A673 (cell line): ENCODE measurements around the gene OXT. TPM values are rescaled to one million over a fixed set of nuclear protein-coding genes. Genes with fewer than 3 reads are reported as not detected.

Experiments used
- BruUV-seq: library from RNA; stranded (reverse); fragments of 400-500 nt; replicated peaks from 2 replicates; lab custom pipeline; 2021; lab: Mats Ljungman, UMichigan
- CTCF ChIA-PET: fragments of 300-600 bp; sonication (Branson Sonifier 250); formaldehyde crosslinking; loops from one replicate; lab custom pipeline; 2022; ENCODE audit warnings: antibody characterized with exemption; lab: Charles Lee
- POLR2A ChIA-PET: fragments of 300-600 bp; sonication (Branson Sonifier 250); formaldehyde crosslinking; loops from one replicate; lab custom pipeline; 2022; ENCODE audit warnings: antibody characterized with exemption; ENCODE audit not compliant: low non-redundant PET; lab: Charles Lee
- DNase-seq: peaks from one replicate; pipeline ENCODE4 v3.0.0-alpha.2; 2015; ENCODE audit warnings: low spot score
- H3K27ac ChIP-seq: fragments of 200-600 bp; sonication (generic); 2 replicates; pipeline ENCODE4 v1.5.1; 2016; ENCODE audit warnings: mixed run types, low read depth, mild to moderate bottlenecking, mixed read lengths, antibody characterized with exemption, low read length; ENCODE audit not compliant: poor library complexity, severe bottlenecking
- H3K27me3 ChIP-seq: fragments of 200-600 bp; sonication (generic); replicated peaks from 2 replicates; pipeline ENCODE4 v1.6.1; 2017; ENCODE audit warnings: mixed run types, low read depth, mild to moderate bottlenecking, mixed read lengths, antibody characterized with exemption, low read length; ENCODE audit not compliant: insufficient read depth, poor library complexity
- H3K36me3 ChIP-seq: fragments of 200-600 bp; sonication (generic); 2 replicates; pipeline ENCODE4 v1.6.1; 2016; ENCODE audit warnings: mixed run types, mild to moderate bottlenecking, mixed read lengths, antibody characterized with exemption, low read length; ENCODE audit not compliant: insufficient read depth, poor library complexity, severe bottlenecking
- H3K4me1 ChIP-seq: fragments of 200-600 bp; sonication (generic); 2 replicates; pipeline ENCODE4 v1.6.1; 2017; ENCODE audit warnings: mixed run types, mild to moderate bottlenecking, mixed read lengths, antibody characterized with exemption, low read length; ENCODE audit not compliant: insufficient read depth, poor library complexity, severe bottlenecking
- H3K4me3 ChIP-seq: fragments of 200-600 bp; sonication (generic); 2 replicates; pipeline ENCODE4 v1.5.1; 2016; ENCODE audit warnings: low read depth, mixed run types, mild to moderate bottlenecking, mixed read lengths, low read length; ENCODE audit not compliant: poor library complexity, severe bottlenecking
- H3K9me3 ChIP-seq: fragments of 200-600 bp; sonication (generic); 2 replicates; pipeline ENCODE4 v1.6.1; 2016; ENCODE audit warnings: mixed run types, low read depth, mild to moderate bottlenecking, mixed read lengths, antibody characterized with exemption, low read length; ENCODE audit not compliant: poor library complexity, severe bottlenecking
- EZH2 ChIP-seq: fragments of 200-600 bp; sonication (generic); IDR thresholded peaks from 2 replicates; pipeline ENCODE4 v1.6.1; 2017; ENCODE audit warnings: borderline replicate concordance, low read depth, mild to moderate bottlenecking, mixed read lengths, antibody characterized with exemption, low read length; ENCODE audit not compliant: poor library complexity, severe bottlenecking
- intact Hi-C: fragments of 100-400 bp; cut with micrococcal nuclease; formaldehyde crosslinking; loops from one replicate; pipeline ENCODE4 v1.10.0; 2022; ENCODE audit not compliant: unreplicated experiment
- total RNA-seq: library from RNA; stranded (reverse); gene quantifications from 2 replicates; pipeline ENCODE4 v1.2.3, GENCODE V29; 2021
- TF ChIP-seq, protein P1 (sequence below): fragments of 300-800, 200-600 bp; sonication (generic); conservative IDR thresholded peaks from 2 replicates; pipeline ENCODE4 v1.5.1; 2017; ENCODE audit warnings: low read depth, mild to moderate bottlenecking, antibody characterized with exemption, low read length, moderate library complexity, mixed read lengths

The OXT gene
- total RNA-seq, 1 experiment from 2014 or later, result not detected

DNA sequence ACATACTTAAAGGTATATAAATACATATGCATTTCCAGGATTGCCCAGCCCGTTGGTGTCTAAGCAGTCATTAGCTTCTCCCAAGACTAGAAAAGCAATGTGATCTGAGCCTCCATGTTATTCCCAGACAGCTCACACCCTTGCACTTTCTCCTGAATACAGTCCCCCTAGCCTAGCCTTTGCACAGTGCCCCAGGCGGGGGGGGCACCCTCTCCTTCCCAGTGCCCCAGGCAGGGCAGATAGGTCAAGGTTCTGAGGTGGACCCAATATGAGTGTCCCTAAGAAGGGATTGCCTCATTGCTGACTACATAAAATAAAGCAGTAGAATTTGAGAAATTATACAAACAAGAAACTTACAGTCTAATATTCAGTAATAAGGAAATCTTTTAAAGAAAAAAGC is 43.4 kb upstream of the OXT start:
- H3K9me3 ChIP-seq, result no peaks in the 10 kb centered on the region
- TF ChIP-seq, protein P1, sequence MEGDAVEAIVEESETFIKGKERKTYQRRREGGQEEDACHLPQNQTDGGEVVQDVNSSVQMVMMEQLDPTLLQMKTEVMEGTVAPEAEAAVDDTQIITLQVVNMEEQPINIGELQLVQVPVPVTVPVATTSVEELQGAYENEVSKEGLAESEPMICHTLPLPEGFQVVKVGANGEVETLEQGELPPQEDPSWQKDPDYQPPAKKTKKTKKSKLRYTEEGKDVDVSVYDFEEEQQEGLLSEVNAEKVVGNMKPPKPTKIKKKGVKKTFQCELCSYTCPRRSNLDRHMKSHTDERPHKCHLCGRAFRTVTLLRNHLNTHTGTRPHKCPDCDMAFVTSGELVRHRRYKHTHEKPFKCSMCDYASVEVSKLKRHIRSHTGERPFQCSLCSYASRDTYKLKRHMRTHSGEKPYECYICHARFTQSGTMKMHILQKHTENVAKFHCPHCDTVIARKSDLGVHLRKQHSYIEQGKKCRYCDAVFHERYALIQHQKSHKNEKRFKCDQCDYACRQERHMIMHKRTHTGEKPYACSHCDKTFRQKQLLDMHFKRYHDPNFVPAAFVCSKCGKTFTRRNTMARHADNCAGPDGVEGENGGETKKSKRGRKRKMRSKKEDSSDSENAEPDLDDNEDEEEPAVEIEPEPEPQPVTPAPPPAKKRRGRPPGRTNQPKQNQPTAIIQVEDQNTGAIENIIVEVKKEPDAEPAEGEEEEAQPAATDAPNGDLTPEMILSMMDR, result no peak
- TF ChIP-seq EZH2, result no peak
- H3K4me1 ChIP-seq, result no peaks in the 10 kb centered on the region
- H3K4me3 ChIP-seq, result no peak overlapping the region
- BruUV-seq, result no TSS peak
- intact Hi-C loops, result no loop called here
- CTCF ChIA-PET, result no interaction called here
- DNase-seq, result no peak
- H3K27ac ChIP-seq, result no peak overlapping the region
- POLR2A ChIA-PET, result no interaction called here
- peaks cover 49% of the 10 kb centered on the region for H3K36me3 ChIP-seq
- H3K27me3 ChIP-seq, result no peaks in the 10 kb centered on the region

DNA sequence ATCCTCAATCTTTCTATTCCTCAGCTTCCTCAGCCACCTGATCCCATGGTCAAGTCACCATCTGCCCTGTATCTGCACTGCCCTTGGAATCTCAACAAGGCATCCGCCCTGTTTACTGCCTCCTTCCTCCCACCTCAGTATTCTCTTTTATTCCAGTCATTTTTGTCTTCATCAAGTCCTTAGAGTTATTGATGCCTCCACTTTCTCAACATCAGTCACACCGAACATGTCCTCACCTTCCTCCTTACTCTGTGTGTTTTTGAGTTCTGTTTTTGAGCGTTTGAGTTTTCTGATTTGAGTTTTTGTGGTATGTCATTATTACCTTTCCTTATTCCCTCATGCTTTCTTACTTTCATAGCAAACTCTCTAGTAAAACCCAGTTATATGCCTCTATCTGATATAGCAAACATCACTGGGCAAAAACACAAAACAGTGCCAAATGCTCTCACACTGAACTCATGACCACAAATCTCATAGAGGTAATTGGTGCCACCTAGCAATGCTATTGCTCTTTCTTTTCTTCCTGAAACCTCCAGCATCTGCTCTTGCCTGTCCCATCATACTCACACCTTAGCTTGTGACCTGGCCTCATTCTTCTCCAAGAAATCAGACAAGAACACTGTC is 39.8 kb upstream of the OXT start:
- TF ChIP-seq, protein P1, result no peak
- no peak for TF ChIP-seq EZH2
- Histone ChIP-seq H3K4me1 (no peaks in the 10 kb centered on the region), H3K27me3 (no peaks in the 10 kb centered on the region), H3K4me3 (no peak overlapping the region), H3K27ac (no peak overlapping the region), H3K9me3 (no peaks in the 10 kb centered on the region), H3K36me3 (peaks cover 46% of the 10 kb centered on the region)
- intact Hi-C loops, result no loop called here
- BruUV-seq, result no TSS peak
- ChIA-PET POLR2A (no interaction called here), CTCF (no interaction called here)
- no peak for DNase-seq

DNA sequence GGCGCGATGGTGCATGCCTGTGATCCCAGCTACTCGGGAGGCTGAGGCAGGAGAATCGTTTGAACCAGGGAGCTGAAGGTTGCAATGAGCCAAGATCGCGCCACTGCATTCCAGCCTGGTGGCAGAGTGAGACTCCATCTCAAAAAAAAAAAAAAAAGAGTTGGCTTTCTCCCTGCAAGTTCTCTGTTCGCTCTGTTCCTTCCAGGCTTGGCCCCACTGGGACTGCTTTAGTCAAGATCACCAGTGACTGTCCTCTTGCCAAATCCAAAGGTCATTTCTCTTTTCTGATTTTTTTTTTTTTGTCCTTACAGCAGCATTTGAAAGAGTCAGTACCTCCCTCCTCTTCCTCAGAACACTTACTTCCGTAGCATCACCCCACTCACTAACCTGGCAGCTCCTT is 38.8 kb upstream of the OXT start:
- intact Hi-C loops, result no loop called here
- no TSS peak for BruUV-seq
- ChIA-PET CTCF (no interaction called here), POLR2A (no interaction called here)
- Histone ChIP-seq H3K27me3 (no peaks in the 10 kb centered on the region), H3K27ac (no peak overlapping the region), H3K4me3 (no peak overlapping the region), H3K36me3 (peaks cover 44% of the 10 kb centered on the region), H3K9me3 (no peaks in the 10 kb centered on the region), H3K4me1 (no peaks in the 10 kb centered on the region)
- no peak for TF ChIP-seq EZH2
- TF ChIP-seq, protein P1, result no peak
- DNase-seq, result no peak
